Colonic mucosa (tissue), 4 donors: Measurements from ENCODE around the gene VMA21. TPM values are rescaled to one million over a fixed set of nuclear protein-coding genes. Genes with fewer than 3 reads are reported as not detected.

Source experiments
- DNase-seq: peaks from one replicate; pipeline ENCODE4 v3.0.0-alpha.2; 2020
- H3K27ac ChIP-seq: fragments of 200-600 bp; one replicate; pipeline ENCODE4 v1.8.0; 2021
- H3K27me3 ChIP-seq: fragments of 200-600 bp; one replicate; pipeline ENCODE4 v1.8.0; 2021
- H3K36me3 ChIP-seq: fragments of 200-600 bp; one replicate; pipeline ENCODE4 v1.8.0; 2021
- H3K4me1 ChIP-seq: fragments of 200-600 bp; one replicate; pipeline ENCODE4 v1.8.0; 2021; ENCODE audit warnings: mild to moderate bottlenecking
- H3K4me3 ChIP-seq: fragments of 200-600 bp; one replicate; pipeline ENCODE4 v1.8.0; 2021
- H3K9ac ChIP-seq, 2 donors: one replicate each; pipeline ENCODE4 v1.7.0; 2013; ENCODE audit warnings: control low read depth in 2 of 2, low read depth in 2 of 2, low read length in 2 of 2
- H3K9me3 ChIP-seq: fragments of 200-600 bp; one replicate; pipeline ENCODE4 v1.8.0; 2021
- CTCF ChIP-seq: fragments of 200-600 bp; IDR thresholded peaks from one replicate; pipeline ENCODE4 v1.8.0; 2022; ENCODE audit warnings: antibody characterized with exemption, mild to moderate bottlenecking
- intact Hi-C: fragments of 100-400 bp; cut with DNase I; formaldehyde crosslinking; loops from one replicate; pipeline ENCODE4 v1.14.1; 2022
- total RNA-seq, 2 donors: library from RNA; stranded (reverse); fragmentation: NEBNext Ultra II Directional in 1 of 2; extraction: Animal tissue kit (Norgen Biotek cat#: 25700) in 1 of 2; gene quantifications; one replicate each; pipeline ENCODE4 v1.2.1, GENCODE V29; 2021
- donor health status: healthy.
- donor health status: DM: no; HTN: no; CAD: no.
- donor health status: DM: no; HTN: no; CAD: no.

Gene VMA21
- total RNA-seq, 2 donors from 2014 or later, result 15.1 to 20.6 TPM

GRCh38 chrX:151396042-151396824, 773 bp upstream of the VMA21 start:
- no peak for TF ChIP-seq CTCF

GRCh38 chrX:151397741-151398070, 700 bp downstream of the VMA21 start:
- H3K9ac ChIP-seq, result peak overlapping the region; percentile 68 to 82
- TF ChIP-seq CTCF, result no peak

More at GRCh38 chrX:151396042-151396824, 773 bp upstream of the VMA21 start:
- Histone ChIP-seq H3K27me3 (no peaks in the 10 kb centered on the region), H3K36me3 (no peaks in the 10 kb centered on the region), H3K4me3 (peak overlapping the region; percentile 70), H3K9ac (peak overlapping the region; percentile 54 to 77), H3K27ac (peak overlapping the region; percentile 82), H3K4me1 (no peaks in the 10 kb centered on the region), H3K9me3 (no peaks in the 10 kb centered on the region)
- DNase-seq, result no peak
- intact Hi-C loops, result no loop called here

GRCh38 chrX:151398346-151398745, 1.3 kb downstream of the VMA21 start:
- Histone ChIP-seq H3K4me3 (no peak overlapping the region), H3K9me3 (no peaks in the 10 kb centered on the region), H3K27ac (no peak overlapping the region), H3K27me3 (no peaks in the 10 kb centered on the region), H3K4me1 (no peaks in the 10 kb centered on the region), H3K36me3 (no peaks in the 10 kb centered on the region), H3K9ac (no peak overlapping the region)
- intact Hi-C loops, result no loop called here
- no peak for TF ChIP-seq CTCF
- DNase-seq, result no peak

More at GRCh38 chrX:151397741-151398070, 700 bp downstream of the VMA21 start:
- peak overlapping the region; percentile 82 for H3K27ac ChIP-seq
- no peaks in the 10 kb centered on the region for H3K9me3 ChIP-seq
- intact Hi-C loops, result no loop called here
- no peaks in the 10 kb centered on the region for H3K36me3 ChIP-seq
- no peak for DNase-seq
- no peaks in the 10 kb centered on the region for H3K4me1 ChIP-seq
- H3K27me3 ChIP-seq, result no peaks in the 10 kb centered on the region
- H3K4me3 ChIP-seq, result peak overlapping the region; percentile 70

GRCh38 chrX:151402719-151403390, 5.8 kb downstream of the VMA21 start:
- H3K4me3 ChIP-seq, result no peak overlapping the region
- intact Hi-C loops, result no loop called here
- no peaks in the 10 kb centered on the region for H3K27me3 ChIP-seq
- no peak for DNase-seq
- H3K36me3 ChIP-seq, result no peaks in the 10 kb centered on the region
- H3K9ac ChIP-seq, result no peak overlapping the region
- TF ChIP-seq CTCF, result no peak
- H3K27ac ChIP-seq, result no peak overlapping the region
- no peaks in the 10 kb centered on the region for H3K9me3 ChIP-seq
- H3K4me1 ChIP-seq, result no peaks in the 10 kb centered on the region

- no peaks in the 10 kb centered on the region for H3K4me1 ChIP-seq
- TF ChIP-seq CTCF, result no peak
- H3K9me3 ChIP-seq, result no peaks in the 10 kb centered on the region
- H3K27ac ChIP-seq, result no peak overlapping the region
- no peak overlapping the region for H3K4me3 ChIP-seq
- H3K9ac ChIP-seq, result no peak overlapping the region
- no peaks in the 10 kb centered on the region for H3K27me3 ChIP-seq
- H3K36me3 ChIP-seq, result no peaks in the 10 kb centered on the region
- no peak for DNase-seq
- intact Hi-C loops, result no loop called here
Observed at GRCh38 chrX:151416579-151416978, 19.6 kb downstream of the VMA21 start.
